Sigmoid colon (tissue), 4 donors: ENCODE results near the gene NRG2.

Experiments
- EP300 ChIP-seq, 4 donors: sonication (generic); formaldehyde crosslinking; IDR thresholded peaks; one replicate each; pipeline ENCODE4 v1.6.1; 2017; ENCODE audit warnings: antibody characterized with exemption in 4 of 4
- POLR2A ChIP-seq, 2 donors: fragments of 450-650 bp; IDR thresholded peaks; one replicate each; pipeline ENCODE4 v1.6.1; 2016; ENCODE audit warnings: antibody characterized with exemption in 2 of 2, mild to moderate bottlenecking in 2 of 2, moderate library complexity in 2 of 2
- POLR2AphosphoS5 ChIP-seq, 4 donors: sonication (generic); formaldehyde crosslinking; IDR thresholded peaks; one replicate each; pipeline ENCODE4 v1.6.1; 2017; ENCODE audit warnings: antibody characterized with exemption in 4 of 4
- TF ChIP-seq, protein P1 (sequence below), 4 experiments: fragments of 450-650 bp in 3 of 4; fragments of 200-600 bp in 1 of 4; IDR thresholded peaks; one replicate each; pipeline ENCODE4 v1.5.1; 2016 to 2019; ENCODE audit warnings: antibody characterized with exemption in 4 of 4, mild to moderate bottlenecking in 3 of 4, moderate library complexity in 2 of 4

DNA sequence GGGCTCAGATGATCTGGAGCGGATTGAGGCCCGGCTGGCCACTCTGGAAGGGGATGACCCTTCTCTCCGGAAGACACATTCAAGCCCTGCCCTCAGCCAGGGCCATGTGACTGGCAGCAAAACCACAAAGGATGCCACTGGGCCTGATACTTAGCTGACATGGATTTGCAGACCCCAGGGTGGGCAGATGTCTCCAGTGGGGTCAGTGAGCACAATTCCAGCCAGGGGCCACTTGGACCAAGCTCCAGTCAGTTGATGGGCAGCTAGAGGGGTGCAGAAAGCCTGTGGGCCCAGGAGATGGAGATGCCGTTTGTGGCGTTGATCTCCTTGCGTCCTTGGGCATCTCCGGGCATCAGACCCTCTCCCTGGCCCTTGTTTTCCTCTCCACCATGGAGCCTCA lies 200.8 kb downstream of the NRG2 start:
- TF ChIP-seq, protein P1, sequence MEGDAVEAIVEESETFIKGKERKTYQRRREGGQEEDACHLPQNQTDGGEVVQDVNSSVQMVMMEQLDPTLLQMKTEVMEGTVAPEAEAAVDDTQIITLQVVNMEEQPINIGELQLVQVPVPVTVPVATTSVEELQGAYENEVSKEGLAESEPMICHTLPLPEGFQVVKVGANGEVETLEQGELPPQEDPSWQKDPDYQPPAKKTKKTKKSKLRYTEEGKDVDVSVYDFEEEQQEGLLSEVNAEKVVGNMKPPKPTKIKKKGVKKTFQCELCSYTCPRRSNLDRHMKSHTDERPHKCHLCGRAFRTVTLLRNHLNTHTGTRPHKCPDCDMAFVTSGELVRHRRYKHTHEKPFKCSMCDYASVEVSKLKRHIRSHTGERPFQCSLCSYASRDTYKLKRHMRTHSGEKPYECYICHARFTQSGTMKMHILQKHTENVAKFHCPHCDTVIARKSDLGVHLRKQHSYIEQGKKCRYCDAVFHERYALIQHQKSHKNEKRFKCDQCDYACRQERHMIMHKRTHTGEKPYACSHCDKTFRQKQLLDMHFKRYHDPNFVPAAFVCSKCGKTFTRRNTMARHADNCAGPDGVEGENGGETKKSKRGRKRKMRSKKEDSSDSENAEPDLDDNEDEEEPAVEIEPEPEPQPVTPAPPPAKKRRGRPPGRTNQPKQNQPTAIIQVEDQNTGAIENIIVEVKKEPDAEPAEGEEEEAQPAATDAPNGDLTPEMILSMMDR (IDR thresholded peaks at IDR 0.05): no peak
- no peak for TF ChIP-seq POLR2AphosphoS5 (IDR thresholded peaks at IDR 0.05)
- no peak for TF ChIP-seq POLR2A (IDR thresholded peaks at IDR 0.05)
- no peak for TF ChIP-seq EP300 (IDR thresholded peaks at IDR 0.05)
